Head of caudate nucleus (tissue), 42 donors: ENCODE results near the gene TUBA1C.

Experiments
- DNase-seq, 42 donors: peaks; one replicate each; pipeline versions ENCODE4 v3.0.0 to v3.0.0-alpha.2; 2020 to 2021; ENCODE audit warnings: mixed read lengths in 7 of 42
- intact Hi-C: fragments of 100-400 bp; cut with DNase I; formaldehyde crosslinking; loops from one replicate; pipeline ENCODE4 v1.15.0; 2022

Gene TUBA1C

DNA sequence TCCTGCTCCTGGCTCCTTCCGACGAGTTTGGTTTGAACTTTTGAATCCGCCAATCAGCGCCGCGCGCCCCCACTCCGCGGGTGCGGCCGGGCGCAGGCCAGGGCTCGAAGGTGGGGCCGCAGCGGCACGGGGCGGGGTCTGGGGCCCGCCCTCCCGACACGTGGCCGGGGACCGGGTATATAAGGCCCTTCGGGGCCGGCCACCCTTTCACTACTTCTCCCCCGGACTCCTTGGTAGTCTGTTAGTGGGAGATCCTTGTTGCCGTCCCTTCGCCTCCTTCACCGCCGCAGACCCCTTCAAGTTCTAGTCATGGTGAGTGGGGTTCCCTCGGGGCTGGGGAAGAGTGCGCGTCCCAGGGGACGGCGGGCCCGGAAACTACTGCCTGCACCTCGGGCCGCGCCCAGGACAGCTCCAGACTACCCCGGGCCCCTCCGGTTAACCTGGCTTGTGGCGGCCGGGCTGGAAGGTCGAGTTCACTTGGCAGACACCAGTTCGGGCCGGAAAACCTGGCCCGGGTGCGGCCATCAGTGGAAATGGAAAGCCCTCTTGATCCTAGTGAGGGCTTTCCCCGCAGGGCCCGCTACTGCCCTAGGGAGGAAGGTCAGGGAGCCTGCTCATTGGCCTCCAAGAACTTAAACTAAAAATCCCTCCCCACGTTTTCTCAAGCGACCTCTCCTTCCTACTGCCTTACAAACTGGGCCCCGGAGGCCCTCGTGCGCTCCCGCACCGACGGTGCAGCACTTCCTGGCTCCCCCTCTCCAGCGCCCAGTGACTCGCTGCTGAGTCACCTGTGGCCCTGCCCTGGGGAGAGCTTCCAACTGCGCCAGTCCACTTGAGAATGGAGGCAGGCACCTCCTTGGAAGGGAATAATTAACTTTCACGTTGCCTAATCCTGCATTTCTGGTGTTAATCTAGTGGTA is at the start of gene TUBA1C:
Gene TUBA1C (plus strand): TSS at position 210 of the 920 bp plus-strand sequence. CDS start 100 bp downstream, at position 310.
- DNase-seq, result peak; percentile 21 to 83 (median 68)
- intact Hi-C loops, result no loop called here

DNA sequence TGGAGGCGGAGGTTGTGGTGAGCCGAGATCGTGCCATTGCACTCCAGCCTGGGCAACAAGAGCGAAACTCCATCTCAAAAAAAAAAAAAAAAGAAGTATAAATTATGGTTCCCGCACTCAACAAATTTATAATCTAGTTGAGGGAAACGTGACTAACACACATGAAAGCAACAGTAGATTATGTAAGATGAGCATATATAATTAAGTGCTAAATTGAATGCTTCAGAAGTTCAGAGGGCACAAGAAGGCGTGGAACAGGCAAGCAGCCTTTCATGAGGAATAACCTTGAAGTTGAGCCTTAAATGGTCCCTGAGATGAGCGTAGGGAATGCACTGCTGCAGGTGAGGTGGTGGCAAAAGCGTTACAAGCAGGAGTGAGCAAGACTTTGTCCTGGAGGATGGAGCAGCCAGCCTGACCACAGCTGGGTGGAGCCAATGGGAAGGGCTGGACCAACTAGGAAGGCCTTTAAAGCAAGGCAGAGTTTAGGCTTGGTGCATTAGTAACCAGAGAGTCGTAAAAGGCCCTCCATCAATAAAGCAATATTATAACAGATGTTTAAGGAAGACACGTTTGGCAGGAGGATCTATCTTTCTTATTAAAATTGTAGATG is 45.4 kb upstream of the TUBA1C start:
- intact Hi-C loops, result no loop called here
- DNase-seq, result peak in 1 of 42 donors; percentile 4

DNA sequence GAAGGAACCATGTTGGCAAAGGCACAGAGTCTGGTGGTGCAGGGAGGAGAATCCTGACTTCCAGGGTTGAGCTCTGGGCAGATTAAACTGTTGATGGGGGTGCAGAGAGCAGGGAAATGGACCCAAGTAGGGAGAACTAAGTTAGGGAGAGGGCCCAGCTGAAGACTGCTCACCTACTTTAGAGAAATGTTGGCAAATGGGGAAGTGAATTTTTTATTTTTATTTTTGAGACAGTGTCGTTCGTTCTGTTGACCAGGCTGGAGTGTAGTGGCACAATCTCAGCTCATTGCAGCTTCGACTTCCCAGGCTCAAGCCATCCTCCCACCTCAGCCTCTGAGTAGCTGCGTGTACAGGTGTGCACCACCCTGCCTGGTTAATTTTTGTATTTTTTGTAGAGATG is 43.9 kb upstream of the TUBA1C start:
- intact Hi-C loops, result no loop called here
- peak in 1 of 42 donors; percentile 15 for DNase-seq

DNA sequence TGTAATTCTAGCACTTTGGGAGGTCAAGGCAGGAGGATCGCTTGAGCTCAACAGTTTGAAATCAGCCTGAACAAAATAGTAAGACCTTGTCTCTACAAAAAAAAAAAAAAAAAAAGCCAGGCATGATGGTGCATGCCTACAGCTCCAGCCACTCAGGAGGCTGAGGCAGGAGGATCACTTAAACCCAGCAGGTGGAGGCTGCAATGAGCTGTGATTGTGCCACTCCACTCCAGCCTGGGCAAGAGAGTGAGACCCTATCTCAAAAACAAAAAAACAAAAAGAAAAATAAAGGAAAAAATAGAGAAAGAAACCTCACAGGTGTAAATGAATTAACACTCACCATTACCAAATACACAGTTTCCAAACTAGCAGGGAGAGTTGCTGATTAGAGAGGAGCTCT is 41.8 kb upstream of the TUBA1C start:
- intact Hi-C loops, result no loop called here
- DNase-seq, result peak in 1 of 42 donors; percentile 30

DNA sequence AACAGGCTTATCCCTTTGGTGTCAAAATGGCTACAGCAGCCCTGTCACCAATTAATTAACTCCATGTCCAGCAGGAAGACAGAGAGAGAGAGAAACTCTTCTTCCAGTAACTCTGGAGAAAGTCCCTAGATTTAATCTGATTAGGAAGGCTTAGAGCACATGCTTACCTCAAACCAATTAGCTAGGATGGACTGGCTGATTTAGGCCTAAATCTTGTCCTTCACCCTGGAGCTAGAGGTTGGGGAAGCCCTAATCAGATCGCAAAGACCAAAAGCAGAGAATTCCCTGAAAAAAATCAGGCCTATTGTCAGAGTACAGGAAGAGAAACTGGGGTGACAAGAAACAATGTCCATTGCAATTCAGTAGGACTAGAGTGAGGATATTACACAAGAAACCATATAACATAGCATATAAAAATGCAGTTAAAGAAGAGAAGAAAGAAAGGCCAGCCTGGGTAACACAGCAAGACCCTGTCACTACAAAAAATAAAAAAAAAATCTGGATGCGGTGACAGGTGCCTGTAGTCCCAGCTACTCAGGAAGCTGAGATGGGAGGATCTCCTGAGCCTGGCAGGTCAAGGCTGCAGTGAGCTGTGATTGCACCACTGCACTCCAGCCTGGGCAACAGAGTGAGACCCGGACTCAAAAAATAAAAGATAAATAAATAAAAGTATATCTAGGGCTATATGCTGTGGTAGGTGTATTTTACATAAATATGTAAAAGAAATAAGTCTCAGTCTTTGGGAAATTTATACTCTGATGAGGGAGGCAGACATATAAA is 41.1 kb upstream of the TUBA1C start:
- peak in 2 of 42 donors; percentile 10 to 16 for DNase-seq
- intact Hi-C loops, result no loop called here

DNA sequence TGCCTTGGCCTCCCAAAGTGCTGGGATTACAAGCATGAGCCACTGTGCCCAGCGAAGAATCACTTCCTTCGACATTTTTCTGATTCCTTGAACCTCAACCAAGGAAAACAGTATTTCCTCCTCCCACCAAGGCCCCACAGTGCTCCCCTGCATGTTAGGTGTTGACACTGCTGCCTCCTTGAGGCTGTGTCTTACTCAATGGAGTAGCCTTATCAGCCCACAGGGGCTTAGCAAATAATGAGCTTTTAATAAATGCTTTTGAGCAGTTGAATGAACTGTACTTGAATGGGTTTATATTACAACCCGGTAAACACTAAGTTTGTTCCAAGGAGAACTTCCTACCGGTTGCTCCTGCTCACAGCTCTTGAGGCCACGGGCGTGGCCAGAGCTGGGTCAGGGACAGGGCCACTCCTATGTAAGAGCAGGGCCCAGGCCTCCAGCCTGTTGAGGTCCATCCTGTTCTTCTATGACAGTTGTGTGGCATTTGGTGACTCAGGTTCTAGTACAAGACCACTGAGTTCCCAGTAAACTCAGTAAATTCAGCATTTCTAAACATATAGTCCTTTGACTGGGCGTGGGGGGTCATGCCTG is 39.2 kb upstream of the TUBA1C start:
- DNase-seq, result peak in 1 of 42 donors; percentile 25
- intact Hi-C loops, result no loop called here

DNA sequence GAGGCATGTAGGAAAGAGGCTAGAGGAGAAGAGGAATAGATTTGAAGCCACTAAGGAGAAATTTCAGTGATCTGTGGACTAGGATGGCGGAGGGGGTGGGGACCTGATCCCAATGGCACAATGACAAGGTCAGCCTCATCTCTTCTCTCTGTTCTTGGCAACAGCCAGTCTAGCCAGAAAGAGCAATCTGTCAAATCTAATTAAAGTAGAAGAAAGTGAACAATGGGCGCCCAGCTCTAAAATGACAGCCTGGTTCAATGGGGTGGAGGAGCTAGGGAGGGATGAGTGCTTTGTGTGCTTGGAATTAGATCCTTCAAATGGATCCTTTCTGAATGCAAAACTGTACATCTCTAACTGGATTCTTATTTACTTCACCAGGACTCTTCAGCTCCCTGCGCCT is 37.2 kb upstream of the TUBA1C start:
- intact Hi-C loops, result no loop called here

DNA sequence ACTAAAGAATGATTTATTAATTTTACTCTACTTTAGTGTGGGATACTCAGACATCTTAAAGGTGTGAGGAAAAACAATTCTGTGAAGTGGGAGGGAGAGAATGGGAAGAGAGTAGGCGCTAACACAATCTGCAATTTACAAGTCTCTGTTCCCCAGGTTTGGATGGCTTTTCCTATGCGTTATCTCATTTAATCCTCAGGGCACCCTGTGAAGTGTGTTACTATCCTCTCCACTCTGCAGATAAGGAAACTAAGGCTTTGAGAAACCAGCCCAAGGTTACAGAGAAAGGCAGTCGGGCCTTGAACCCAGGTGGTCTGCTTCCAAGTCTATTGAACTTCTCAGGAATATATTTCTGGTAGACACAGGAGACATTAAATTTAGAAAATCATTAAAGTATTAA is 36.2 kb upstream of the TUBA1C start:
- DNase-seq, result no peak
- intact Hi-C loops, result no loop called here

More for the DNA sequence above, 37.2 kb upstream of the TUBA1C start:
- DNase-seq, result peak in 4 of 42 donors; percentile 17 to 65 (median 28)

DNA sequence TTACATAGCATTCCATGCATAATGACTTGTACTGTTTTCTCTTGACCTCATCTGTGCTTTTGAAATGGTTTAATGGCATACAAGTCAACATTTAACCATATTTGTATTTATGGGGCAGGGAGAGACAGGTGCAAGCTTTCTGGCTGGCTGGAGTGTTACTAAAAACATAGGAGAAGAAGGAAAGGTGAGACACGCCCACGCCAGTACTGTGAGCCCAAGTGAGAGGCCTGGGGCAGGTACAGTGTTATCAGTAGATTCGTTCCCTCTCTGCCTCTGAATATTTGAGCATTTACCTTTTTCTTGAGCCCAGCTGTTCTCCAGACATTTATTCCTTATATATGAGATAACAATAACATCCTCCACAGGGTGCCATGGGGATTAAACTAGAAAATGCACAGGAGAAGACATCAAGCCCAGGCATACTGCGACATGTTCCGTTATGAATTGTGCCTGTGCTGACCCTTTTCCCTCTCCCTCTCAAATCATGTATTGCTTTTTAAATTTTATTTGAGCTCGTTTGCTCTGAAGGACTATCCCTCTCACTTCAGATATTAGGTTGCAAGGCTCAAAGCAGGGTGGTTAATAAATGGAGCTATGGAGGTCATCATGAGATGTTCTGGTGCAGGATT is 34.6 kb upstream of the TUBA1C start:
- intact Hi-C loops, result no loop called here
- no peak for DNase-seq

DNA sequence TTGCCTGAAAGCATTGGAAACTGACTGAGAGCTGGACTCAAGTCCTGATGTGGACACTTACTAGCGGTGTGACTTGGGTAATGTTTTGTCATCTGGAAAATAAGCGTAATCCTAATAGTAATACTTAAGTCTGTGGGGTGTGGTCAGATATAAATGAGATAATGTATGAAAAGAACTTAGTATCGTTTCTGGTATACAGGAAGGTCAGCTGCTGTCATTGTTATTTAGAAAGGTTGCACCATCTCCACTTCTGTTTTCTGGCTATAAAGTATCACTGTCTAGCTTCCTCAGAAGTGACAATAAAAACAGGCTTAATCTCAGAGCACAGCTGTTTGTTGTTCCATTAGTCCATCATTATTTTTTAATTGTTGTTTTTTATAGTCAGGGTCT is 34.1 kb upstream of the TUBA1C start:
- DNase-seq, result no peak
- intact Hi-C loops, result no loop called here

DNA sequence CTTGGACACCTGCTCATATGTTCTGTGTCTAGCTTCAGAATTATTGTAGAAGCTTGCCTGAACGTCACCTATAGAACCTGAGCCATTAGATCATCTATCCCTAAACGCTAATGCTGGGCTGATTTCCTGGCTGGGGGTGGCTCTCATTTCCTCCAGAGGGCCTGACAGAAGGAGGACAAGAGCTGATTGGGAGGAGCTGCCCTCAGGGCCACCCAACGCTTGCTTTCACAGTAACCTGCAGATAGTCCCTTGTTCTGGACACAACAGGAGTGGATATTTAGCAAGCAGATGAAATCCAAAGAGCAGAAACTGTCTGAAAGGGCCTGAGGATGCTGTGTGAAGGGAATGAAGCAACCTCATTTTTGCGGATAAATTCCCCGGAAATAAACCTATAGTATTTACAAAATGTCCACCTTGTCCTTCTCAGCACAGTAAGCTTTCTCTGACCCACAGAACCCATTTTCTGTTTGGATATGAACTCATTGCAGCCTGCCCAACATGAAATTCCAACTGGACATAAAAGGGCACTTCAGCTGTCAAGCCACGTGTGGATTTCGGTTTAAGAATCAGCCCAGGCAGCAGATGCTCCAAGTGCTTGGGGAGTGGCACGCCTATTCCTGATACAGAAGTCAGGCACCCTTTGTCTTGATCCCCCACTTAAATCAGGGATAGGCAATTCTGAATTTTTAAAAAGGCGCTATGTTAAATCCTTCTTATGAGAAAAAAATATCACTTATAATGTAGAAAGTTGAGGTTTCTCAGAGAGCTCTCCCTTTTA is 32.8 kb upstream of the TUBA1C start:
- DNase-seq, result peak in 21 of 42 donors; percentile 11 to 61 (median 33)
- intact Hi-C loops, result no loop called here

DNA sequence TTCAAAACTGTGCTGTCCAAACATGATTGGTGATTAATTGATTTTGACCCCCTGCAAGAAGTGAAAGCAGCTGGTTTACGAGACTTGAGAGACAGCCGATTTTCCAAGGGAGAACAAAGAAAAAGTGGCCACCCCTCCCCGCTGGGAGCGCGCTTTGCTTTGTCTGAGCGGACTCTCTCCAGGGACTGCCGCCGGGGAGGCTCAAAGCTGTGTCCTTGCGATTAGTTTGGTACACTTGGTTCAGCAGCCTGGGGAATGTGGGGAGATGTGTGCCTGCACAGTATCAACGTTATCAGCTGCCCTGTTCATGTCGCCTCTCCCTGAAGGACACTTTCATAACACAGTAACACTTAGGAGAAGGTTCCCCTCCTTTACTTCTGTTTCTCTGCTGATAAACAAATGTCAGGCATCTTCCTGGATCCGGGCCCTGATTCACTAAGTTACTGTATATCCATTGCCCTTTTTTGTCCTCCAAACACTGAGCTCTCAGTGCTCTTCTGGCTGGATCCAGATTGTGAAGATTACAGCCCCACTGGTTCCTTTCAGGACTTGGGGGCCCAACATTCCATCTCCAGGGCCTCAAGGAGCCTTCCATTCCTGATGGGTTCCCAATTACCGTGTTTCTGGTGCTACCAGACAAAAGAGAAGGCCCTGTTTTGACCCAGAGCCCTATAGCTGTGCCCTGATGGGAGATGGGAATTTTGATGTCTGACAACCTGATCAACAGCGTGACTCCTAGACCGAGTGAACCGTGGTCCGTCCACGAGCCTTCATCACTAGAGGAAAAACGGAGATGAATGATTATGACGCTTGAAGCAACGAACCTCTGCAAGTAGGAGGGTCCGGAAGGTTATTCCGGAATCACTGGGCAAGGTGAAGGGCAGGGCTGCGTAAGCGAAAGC is 31.7 kb upstream of the TUBA1C start:
- peak; percentile 71 to 92 (median 83) for DNase-seq

DNA sequence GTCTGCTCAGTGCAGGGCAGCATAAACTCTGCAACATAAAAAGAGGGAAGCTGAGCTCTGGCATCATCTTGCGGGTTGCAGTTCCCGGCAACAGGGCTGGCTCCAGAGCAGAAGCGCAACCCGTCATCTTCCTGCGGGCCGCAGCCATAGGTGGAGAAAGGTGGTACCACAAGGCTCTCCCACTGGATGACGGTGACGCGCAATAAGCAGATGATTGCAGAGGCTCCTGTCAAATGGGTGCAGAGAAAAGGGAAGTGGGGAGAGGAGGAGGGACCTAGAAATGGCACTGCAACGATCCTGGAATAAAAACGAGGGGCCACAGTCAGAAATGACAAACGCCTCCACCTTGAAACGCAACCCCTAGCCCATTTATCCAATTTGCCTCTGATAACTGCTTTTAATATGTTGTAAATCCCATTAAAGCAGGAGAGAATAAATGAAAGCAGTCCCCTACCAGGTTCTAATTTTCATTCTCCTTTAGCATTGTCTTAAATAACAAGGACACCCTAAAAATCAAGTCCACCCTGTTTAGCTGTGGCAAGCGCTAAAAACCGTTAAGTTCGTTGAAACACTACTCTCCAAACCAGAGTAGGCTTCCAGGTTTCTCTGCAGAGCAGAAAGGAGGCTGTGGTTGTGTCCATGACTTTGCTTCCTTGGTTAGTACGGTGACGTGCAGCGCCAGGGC is 30.9 kb upstream of the TUBA1C start:
- DNase-seq, result peak; percentile 71 to 96 (median 86)
- intact Hi-C loops, result loop anchor here (1.0 kb wide), 2 partner anchors 46 to 103 kb away; partner anchors contain the start of gene TUBA1B

More for the DNA sequence above, 31.7 kb upstream of the TUBA1C start:
- intact Hi-C loops, result no loop called here

DNA sequence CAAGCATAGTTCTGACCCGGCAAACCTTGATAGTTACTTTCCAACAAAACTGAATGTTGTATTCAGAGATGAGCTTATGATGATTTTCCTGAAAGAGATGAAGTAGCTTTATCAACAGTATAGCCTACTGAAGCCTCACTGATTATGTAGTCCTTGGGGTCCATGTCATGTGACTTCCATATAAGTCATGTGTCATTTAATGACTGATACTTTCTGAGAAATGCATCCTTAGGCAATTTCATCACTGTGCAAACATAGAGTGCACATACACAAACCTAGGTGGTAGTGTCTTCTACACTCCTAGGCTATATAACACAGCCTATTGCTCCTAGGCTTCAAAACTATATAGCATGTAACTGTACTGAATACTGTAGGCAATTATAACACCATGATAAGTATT is 28.5 kb upstream of the TUBA1C start:
- no peak for DNase-seq
- intact Hi-C loops, result no loop called here

DNA sequence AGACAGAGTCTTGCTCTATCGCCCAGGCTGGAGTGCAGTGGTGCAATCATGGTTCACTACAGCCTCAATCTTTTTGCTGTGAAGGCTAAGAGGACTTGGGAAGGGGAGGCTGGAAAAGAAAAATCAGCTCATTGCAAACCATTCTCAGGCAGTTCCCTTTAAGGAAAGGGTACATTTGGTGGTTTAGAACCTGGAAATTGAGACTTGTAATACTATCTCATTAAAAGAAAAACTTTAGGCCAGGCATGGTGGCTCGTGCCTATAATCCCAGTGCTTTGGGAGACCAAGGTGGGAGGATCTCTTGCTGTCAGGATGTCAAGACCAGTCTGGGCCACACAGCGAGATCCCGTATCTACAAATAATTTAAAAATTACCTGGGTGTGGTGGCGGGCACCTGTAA is 21.3 kb upstream of the TUBA1C start:
- intact Hi-C loops, result no loop called here
- DNase-seq, result no peak

DNA sequence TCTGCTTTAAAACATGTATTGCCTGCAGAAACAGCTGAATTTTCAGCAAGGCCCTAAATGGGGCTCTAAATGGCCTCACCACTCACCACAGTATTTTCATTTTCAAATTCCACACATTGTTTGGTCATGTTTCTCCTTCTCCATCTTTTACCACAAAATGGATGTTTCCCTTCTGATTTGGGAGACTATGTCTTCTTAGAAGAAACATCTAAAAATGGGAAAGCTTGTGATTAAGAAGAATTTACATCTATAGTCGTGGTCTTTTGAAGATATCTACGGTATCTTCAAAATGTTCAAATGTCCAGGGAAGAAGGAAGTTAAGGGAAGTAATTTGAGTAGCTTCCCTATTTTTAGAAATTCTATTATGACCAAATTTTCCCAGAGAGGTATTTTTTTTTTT is 20.7 kb upstream of the TUBA1C start:
- intact Hi-C loops, result no loop called here
- no peak for DNase-seq
